PC-9 (cell line): ENCODE data around the gene PHF21A.

Source experiments
- CTCF ChIP-seq: fragments of 200-600 bp; sonication (generic); conservative IDR thresholded peaks from 2 replicates; pipeline ENCODE4 v1.6.1; 2017; ENCODE audit warnings: mixed run types, antibody characterized with exemption, mild to moderate bottlenecking, moderate library complexity
- EZH2 ChIP-seq: fragments of 200-600 bp; sonication (generic); IDR thresholded peaks from 2 replicates; pipeline ENCODE4 v1.8.0; 2017; ENCODE audit warnings: antibody characterized with exemption, low read depth

GRCh38 chr11:45995342-45995734, 125.9 kb downstream of the PHF21A start:
- TF ChIP-seq CTCF, result no peak
- TF ChIP-seq EZH2, result no peak
